GM12878 (cell line): ENCODE results near the gene RNF220. TPM values are rescaled to one million over a fixed set of nuclear protein-coding genes. Genes with fewer than 3 reads are reported as not detected.

Source experiments
- ATAC-seq: fragments of 200-7000 bp; cut with Tn5 transposase; 3 replicates; pipeline ENCODE4 v1.9.1; 2020; ENCODE audit warnings: mild to moderate bottlenecking, moderate library complexity
- BruUV-seq: library from RNA; stranded (reverse); fragments of 400-500 nt; replicated peaks from 2 replicates; lab custom pipeline; 2021; lab: Mats Ljungman, UMichigan
- CTCF ChIA-PET: fragments of 300-600 bp; sonication (Branson Sonifier 250); formaldehyde crosslinking; extraction: SDS; loops from one replicate; lab custom pipeline; 2021; ENCODE audit warnings: inconsistent platforms; lab: Yijun Ruan, JAX
- POLR2A ChIA-PET: fragments of 350-600 bp; formaldehyde crosslinking; extraction: SDS; loops from one replicate; lab custom pipeline; 2021; ENCODE audit warnings: inconsistent platforms; lab: Charles Lee
- RAD21 ChIA-PET: fragments of 300-600 bp; sonication (Branson Sonifier 250); formaldehyde crosslinking; loops from one replicate; lab custom pipeline; 2023; ENCODE audit warnings: antibody characterized with exemption; ENCODE audit not compliant: unreplicated experiment; lab: Charles Lee
- SMC1A ChIA-PET: fragments of 300-600 bp; sonication (Branson Sonifier 250); formaldehyde crosslinking; loops from one replicate; lab custom pipeline; 2023; ENCODE audit not compliant: unreplicated experiment, uncharacterized antibody; lab: Charles Lee
- DNase-seq: peaks from one replicate; pipeline ENCODE4 v3.0.0-alpha.2; 2011; ENCODE audit warnings: low read depth, low spot score
- FAIRE-seq: peaks from 3 replicates; lab custom pipeline; 2011; peaks lifted over from hg19 to GRCh38; lab: Jason Lieb, UNC
- H2AFZ ChIP-seq: 2 replicates; pipeline ENCODE4 v1.6.0; 2011; ENCODE audit warnings: low read depth, low read length, control low read depth; ENCODE audit not compliant: control insufficient read depth
- H3K27ac ChIP-seq: 2 replicates; pipeline ENCODE4 v1.5.1; 2011; ENCODE audit warnings: control low read depth; ENCODE audit not compliant: control insufficient read depth, insufficient read depth
- H3K27me3 ChIP-seq, 2 experiments: replicated peaks in 1 of 2; 2 replicates each; pipeline versions ENCODE4 v1.6.0 to v1.6.1; 2011; ENCODE audit warnings: low read length in 1 of 2; ENCODE audit not compliant: control insufficient read depth in 2 of 2, insufficient read depth in 2 of 2
- H3K36me3 ChIP-seq, 2 experiments: 2 replicates each; pipeline ENCODE4 v1.5.1; 2011; ENCODE audit warnings: low read length in 1 of 2; ENCODE audit not compliant: control insufficient read depth in 2 of 2, insufficient read depth in 2 of 2
- H3K4me1 ChIP-seq: 2 replicates; pipeline ENCODE4 v1.6.1; 2011; ENCODE audit warnings: mild to moderate bottlenecking, low read length, moderate library complexity, mixed read lengths; ENCODE audit not compliant: control insufficient read depth, insufficient read depth
- H3K4me2 ChIP-seq: 2 replicates; pipeline ENCODE4 v1.6.0; 2011; ENCODE audit warnings: control low read depth; ENCODE audit not compliant: control insufficient read depth, insufficient read depth
- H3K4me3 ChIP-seq: fragments of 200-600 bp; sonication (generic); 2 replicates; pipeline ENCODE4 v1.5.1; 2016
- H3K79me2 ChIP-seq: 2 replicates; pipeline ENCODE4 v1.6.0; 2011; ENCODE audit warnings: low read length; ENCODE audit not compliant: control insufficient read depth, insufficient read depth
- H3K9ac ChIP-seq: 2 replicates; pipeline ENCODE4 v1.8.0; 2011; ENCODE audit warnings: low read length, control low read depth, mixed read lengths; ENCODE audit not compliant: control insufficient read depth, insufficient read depth
- H3K9me3 ChIP-seq: replicated peaks from 3 replicates; pipeline ENCODE4 v1.5.1; 2011; ENCODE audit warnings: mild to moderate bottlenecking, low read length; ENCODE audit not compliant: control insufficient read depth, insufficient read depth
- H4K20me1 ChIP-seq: 2 replicates; pipeline ENCODE4 v1.6.0; 2011; ENCODE audit not compliant: control insufficient read depth, insufficient read depth
- CHD1 ChIP-seq: IDR thresholded peaks from 2 replicates; pipeline ENCODE4 v1.6.1; 2012; ENCODE audit warnings: low read depth, low read length, improper control_type of control experiment
- HDAC2 ChIP-seq: fragments of 200-600 bp; sonication (generic); IDR thresholded peaks from 2 replicates; pipeline ENCODE4 v1.6.1; 2017
- IRF4 ChIP-seq: IDR thresholded peaks from 2 replicates; pipeline ENCODE4 v1.6.1; 2011; ENCODE audit warnings: low read depth, low read length
- KAT2A ChIP-seq: conservative IDR thresholded peaks from 2 replicates; pipeline ENCODE4 v1.6.1; 2011; ENCODE audit warnings: low read depth, low read length; ENCODE audit not compliant: control insufficient read depth
- MTA2 ChIP-seq: fragments of 450-650 bp; IDR thresholded peaks from 2 replicates; pipeline ENCODE4 v1.6.1; 2016; ENCODE audit warnings: low read depth, mild to moderate bottlenecking, moderate library complexity
- MXI1 ChIP-seq: fragments of 150-350 bp; IDR thresholded peaks from 2 replicates; pipeline ENCODE4 v1.6.1; 2011; ENCODE audit warnings: low read depth, mild to moderate bottlenecking, inconsistent platforms, low read length, improper control_type of control experiment
- NKRF ChIP-seq: fragments of 450-650 bp; conservative IDR thresholded peaks from 2 replicates; pipeline ENCODE4 v1.6.1; 2017; ENCODE audit warnings: mild to moderate bottlenecking, moderate library complexity
- POU2F2 ChIP-seq: IDR thresholded peaks from 3 replicates; pipeline ENCODE4 v1.6.1; 2011; ENCODE audit warnings: low read depth, mild to moderate bottlenecking, low read length, borderline replicate concordance
- SMC3 ChIP-seq: IDR thresholded peaks from 2 replicates; pipeline ENCODE4 v1.6.1; 2011; ENCODE audit warnings: low read length, improper control_type of control experiment, borderline replicate concordance
- STAT1 ChIP-seq: fragments of 450-650 bp; conservative IDR thresholded peaks from 2 replicates; pipeline ENCODE4 v1.6.1; 2014; ENCODE audit warnings: antibody characterized with exemption, mild to moderate bottlenecking
- TAF1 ChIP-seq: IDR thresholded peaks from 2 replicates; pipeline ENCODE4 v1.6.1; 2011; ENCODE audit warnings: mild to moderate bottlenecking, low read depth, low read length, borderline replicate concordance
- TBL1XR1 ChIP-seq: IDR thresholded peaks from 2 replicates; pipeline ENCODE4 v1.6.1; 2012; ENCODE audit warnings: low read depth, low read length, improper control_type of control experiment
- WGBS: methylation state at CpG from one replicate; pipeline ENCODE4 v1.1.6; 2016; ENCODE audit warnings: low lambda C conversion rate; ENCODE audit not compliant: insufficient replicate concordance, insufficient coverage; ENCODE audit errors: missing lambda C conversion rate; 5-methylcytosine and 5-hydroxymethylcytosine counted together
- in situ Hi-C: fragments of 300-500 bp; cut with MboI; formaldehyde crosslinking; loops from 9 replicates; pipeline ENCODE4 v1.14.3; 2018; ENCODE audit warnings: mixed read lengths
- intact Hi-C: fragments of 100-400 bp; cut with micrococcal nuclease; formaldehyde crosslinking; loops from one replicate; pipeline ENCODE4 v1.14.2; 2022; ENCODE audit not compliant: unreplicated experiment
- polyA plus RNA-seq, 11 experiments: library from polyadenylated mRNA; depleted of rRNA in 4 of 11; unstranded in 6 of 11; stranded (reverse) in 5 of 11; fragments of >200 nt; fragmentation: Nextera tagmentation in 4 of 11; fragmentation: Illumina TruSeq in 1 of 11; extraction: Ambion mirVana in 4 of 11; extraction: Trizol in 1 of 11; gene quantifications; 1 replicate in 1 of 11; 2 replicates in 10 of 11; pipeline versions ENCODE4 v1.2.1 to v1.2.3, GENCODE V29; 2011 to 2016; ENCODE audit warnings: inconsistent platforms in 2 of 11, missing spikeins in 2 of 11, low read depth in 1 of 11
- total RNA-seq, 4 experiments: library from RNA; depleted of rRNA in 3 of 4; stranded (reverse); fragments of >200 nt in 3 of 4; fragmentation: Illumina TruSeq in 1 of 4; extraction: Trizol in 1 of 4; gene quantifications; 2 replicates each; pipeline versions ENCODE4 v1.2.1 to v1.2.3, GENCODE V29; 2013 to 2021
- TF ChIP-seq, protein P1 (sequence below): fragments of 450-650 bp; IDR thresholded peaks from 2 replicates; pipeline ENCODE4 v1.6.1; 2018; ENCODE audit warnings: mild to moderate bottlenecking, low read depth, moderate library complexity; ENCODE audit not compliant: partially characterized antibody

Gene RNF220
- total and polyA plus RNA-seq, 10 of the 15 experiments (the other 5 are each of a cell fraction or from before 2014, with no cell fraction given), result 4.6 to 84.1 (median 53.7) TPM

GRCh38 chr1:44467566-44467965 lies 62.5 kb downstream of the RNF220 start:
- TF ChIP-seq TBL1XR1, result no peak
- TF ChIP-seq KAT2A, result no peak
- TF ChIP-seq POU2F2, result no peak
- TF ChIP-seq MTA2, result no peak
- TF ChIP-seq TAF1, result no peak
- 6% methylated on average over 4 of the region's 4 CpGs for WGBS
- Histone ChIP-seq H3K4me3 (no peak overlapping the region), H4K20me1 (no peaks in the 10 kb centered on the region), H3K79me2 (no peaks in the 10 kb centered on the region), H3K27me3 (no peaks in the 10 kb centered on the region; a peak in 2 of 4 replicates), H2AFZ (no peak overlapping the region), H3K9me3 (no peaks in the 10 kb centered on the region), H3K4me1 (no peaks in the 10 kb centered on the region), H3K27ac (no peak overlapping the region), H3K4me2 (no peak overlapping the region), H3K9ac (no peak overlapping the region), H3K36me3 (no peaks in the 10 kb centered on the region)
- CTCF ChIA-PET, result interaction anchor here (0.5 to 1.2 kb wide), 2 partner anchors 376 to 1465 kb away, joined by 3 to 4 read pairs; no protein-coding TSS in a partner anchor
- DNase-seq (no peak), FAIRE-seq (no peak), ATAC-seq (no peak)
- no TSS peak for BruUV-seq
- RAD21 ChIA-PET, result no interaction called here
- POLR2A ChIA-PET, result no interaction called here
- intact Hi-C loops (no loop called here), in situ Hi-C loops (no loop called here)
- SMC1A ChIA-PET, result interaction anchor here (1.2 kb wide), 1 partner anchor 11 kb away, joined by 3 read pairs; no protein-coding TSS in a partner anchor

GRCh38 chr1:44471911-44472453 lies 66.9 kb downstream of the RNF220 start:
- no peak overlapping the region for H3K4me3 ChIP-seq
- no peak overlapping the region for H3K4me2 ChIP-seq
- ATAC-seq (no peak), DNase-seq (no peak), FAIRE-seq (no peak)
- H4K20me1 ChIP-seq, result no peaks in the 10 kb centered on the region
- no peak overlapping the region for H3K9ac ChIP-seq
- CTCF ChIA-PET, result no interaction called here
- no peaks in the 10 kb centered on the region for H3K9me3 ChIP-seq
- no peak overlapping the region for H3K27ac ChIP-seq
- WGBS, result 0% methylated on average over 2 of the region's 2 CpGs
- H3K27me3 ChIP-seq, result peaks cover 0 to 1% of the 10 kb centered on the region in 2 experiments; a peak in 1 of 4 replicates
- H3K79me2 ChIP-seq, result no peaks in the 10 kb centered on the region
- SMC1A ChIA-PET, result no interaction called here
- no peaks in the 10 kb centered on the region for H3K36me3 ChIP-seq
- no peaks in the 10 kb centered on the region for H3K4me1 ChIP-seq
- H2AFZ ChIP-seq, result no peak overlapping the region
- no TSS peak for BruUV-seq
- POLR2A ChIA-PET, result no interaction called here
- in situ Hi-C loops (no loop called here), intact Hi-C loops (no loop called here)
- no peak for TF ChIP-seq TAF1
- no peak for TF ChIP-seq CHD1
- no peak for TF ChIP-seq MXI1
- no peak for TF ChIP-seq HDAC2
- no peak for TF ChIP-seq IRF4
- TF ChIP-seq, protein P1, sequence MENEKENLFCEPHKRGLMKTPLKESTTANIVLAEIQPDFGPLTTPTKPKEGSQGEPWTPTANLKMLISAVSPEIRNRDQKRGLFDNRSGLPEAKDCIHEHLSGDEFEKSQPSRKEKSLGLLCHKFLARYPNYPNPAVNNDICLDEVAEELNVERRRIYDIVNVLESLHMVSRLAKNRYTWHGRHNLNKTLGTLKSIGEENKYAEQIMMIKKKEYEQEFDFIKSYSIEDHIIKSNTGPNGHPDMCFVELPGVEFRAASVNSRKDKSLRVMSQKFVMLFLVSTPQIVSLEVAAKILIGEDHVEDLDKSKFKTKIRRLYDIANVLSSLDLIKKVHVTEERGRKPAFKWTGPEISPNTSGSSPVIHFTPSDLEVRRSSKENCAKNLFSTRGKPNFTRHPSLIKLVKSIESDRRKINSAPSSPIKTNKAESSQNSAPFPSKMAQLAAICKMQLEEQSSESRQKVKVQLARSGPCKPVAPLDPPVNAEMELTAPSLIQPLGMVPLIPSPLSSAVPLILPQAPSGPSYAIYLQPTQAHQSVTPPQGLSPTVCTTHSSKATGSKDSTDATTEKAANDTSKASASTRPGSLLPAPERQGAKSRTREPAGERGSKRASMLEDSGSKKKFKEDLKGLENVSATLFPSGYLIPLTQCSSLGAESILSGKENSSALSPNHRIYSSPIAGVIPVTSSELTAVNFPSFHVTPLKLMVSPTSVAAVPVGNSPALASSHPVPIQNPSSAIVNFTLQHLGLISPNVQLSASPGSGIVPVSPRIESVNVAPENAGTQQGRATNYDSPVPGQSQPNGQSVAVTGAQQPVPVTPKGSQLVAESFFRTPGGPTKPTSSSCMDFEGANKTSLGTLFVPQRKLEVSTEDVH, result no peak
- no peak for TF ChIP-seq NKRF
- no peak for TF ChIP-seq STAT1
- TF ChIP-seq SMC3, result no peak
- TF ChIP-seq, all 136 proteins: peak for 0
- RAD21 ChIA-PET, result no interaction called here
